Endothelial cell of umbilical vein (primary cell): ENCODE data around the gene CCNY. TPM values are rescaled to one million over a fixed set of nuclear protein-coding genes. Genes with fewer than 3 reads are reported as not detected.

Experiments
- BruUV-seq: library from RNA; stranded (reverse); fragments of 400-500 nt; replicated peaks from 2 replicates; lab custom pipeline; 2021; lab: Mats Ljungman, UMichigan
- CTCF ChIA-PET: fragments of 300-600, 350-600 bp; sonication (Branson Sonifier 250); formaldehyde crosslinking; loops from one replicate; lab custom pipeline; 2021; ENCODE audit warnings: antibody characterized with exemption, inconsistent platforms; lab: Charles Lee
- POLR2A ChIA-PET: fragments of 300-600, 350-600 bp; sonication (Branson Sonifier 250); formaldehyde crosslinking; loops from one replicate; lab custom pipeline; 2021; ENCODE audit warnings: antibody characterized with exemption, inconsistent platforms; lab: Charles Lee
- DNase-seq: peaks from one replicate; pipeline ENCODE4 v3.0.0-alpha.2; 2011; ENCODE audit warnings: low read depth, low spot score
- FAIRE-seq: peaks from 2 replicates; lab custom pipeline; 2011; peaks lifted over from hg19 to GRCh38; lab: Jason Lieb, UNC
- H2AFZ ChIP-seq: 2 replicates; pipeline ENCODE4 v1.6.0; 2012; ENCODE audit warnings: low read depth, low read length, control low read depth, inconsistent platforms
- H3K27ac ChIP-seq: 2 replicates; pipeline ENCODE4 v1.5.1; 2011; ENCODE audit warnings: low read depth, mild to moderate bottlenecking, control low read depth, low read length, moderate library complexity; ENCODE audit not compliant: insufficient read depth
- H3K27me3 ChIP-seq, 2 experiments: 2 replicates each; pipeline versions ENCODE4 v1.6.0 to v1.6.1; 2011; ENCODE audit warnings: low read length in 2 of 2, mixed read lengths in 1 of 2; ENCODE audit not compliant: control insufficient read depth in 2 of 2, insufficient read depth in 2 of 2
- H3K36me3 ChIP-seq, 2 experiments: 2 replicates in 1 of 2; 3 replicates in 1 of 2; pipeline ENCODE4 v1.5.1; 2011; ENCODE audit warnings: low read length in 2 of 2, mild to moderate bottlenecking in 1 of 2, moderate library complexity in 1 of 2; ENCODE audit not compliant: control insufficient read depth in 2 of 2, insufficient read depth in 2 of 2; ENCODE audit errors: extremely low read depth in 1 of 2
- H3K4me1 ChIP-seq: 3 replicates; pipeline ENCODE4 v1.5.1; 2011; ENCODE audit warnings: mild to moderate bottlenecking, low read length; ENCODE audit not compliant: control insufficient read depth, insufficient read depth; ENCODE audit errors: extremely low read depth
- H3K4me2 ChIP-seq: 2 replicates; pipeline ENCODE4 v1.6.1; 2011; ENCODE audit warnings: low read length, control low read depth, mixed read lengths; ENCODE audit not compliant: insufficient read depth
- H3K4me3 ChIP-seq, 3 experiments: fragments of 200-600 bp in 1 of 3; sonication (generic), shearing (Covaris generic) in 1 of 3; replicated peaks in 1 of 3; 2 replicates each; pipeline ENCODE4 v1.5.1; 2011 to 2016; ENCODE audit warnings: control low read depth in 3 of 3, low read length in 3 of 3, mild to moderate bottlenecking in 2 of 3, inconsistent platforms in 1 of 3, low read depth in 1 of 3, moderate library complexity in 1 of 3; ENCODE audit not compliant: insufficient read depth in 1 of 3
- H3K79me2 ChIP-seq: 2 replicates; pipeline ENCODE4 v1.6.0; 2012; ENCODE audit warnings: low read length, inconsistent platforms; ENCODE audit not compliant: control insufficient read depth, insufficient read depth
- H3K9ac ChIP-seq: replicated peaks from 2 replicates; pipeline ENCODE3; 2011; ENCODE audit warnings: low read length, control low read depth; ENCODE audit not compliant: insufficient read depth; ENCODE audit errors: extremely low read depth
- H3K9me1 ChIP-seq: replicated peaks from 3 replicates; pipeline ENCODE4 v1.6.0; 2011; ENCODE audit warnings: mild to moderate bottlenecking, low read length; ENCODE audit not compliant: control insufficient read depth, insufficient read depth; ENCODE audit errors: extremely low read depth
- H3K9me3 ChIP-seq: replicated peaks from 2 replicates; pipeline ENCODE4 v1.5.1; 2012; ENCODE audit warnings: low read length, inconsistent platforms; ENCODE audit not compliant: control insufficient read depth, insufficient read depth
- H4K20me1 ChIP-seq: replicated peaks from 2 replicates; pipeline ENCODE3; 2011; ENCODE audit warnings: mild to moderate bottlenecking, low read length; ENCODE audit not compliant: control insufficient read depth, insufficient read depth; ENCODE audit errors: extremely low read depth
- CTCF ChIP-seq, 2 donors: IDR thresholded peaks; 1 replicate in 1 of 2; 2 replicates in 1 of 2; pipeline ENCODE4 v1.5.1; 2011; ENCODE audit warnings: low read length in 2 of 2, mild to moderate bottlenecking in 2 of 2, moderate library complexity in 2 of 2, control low read depth in 1 of 2, inconsistent platforms in 1 of 2, low read depth in 1 of 2; ENCODE audit not compliant: insufficient read depth in 1 of 2; ENCODE audit errors: extremely low read depth in 1 of 2
- EZH2 ChIP-seq: IDR thresholded peaks from 2 replicates; pipeline ENCODE4 v1.6.1; 2012; ENCODE audit warnings: borderline replicate concordance, low read depth, mild to moderate bottlenecking, moderate library complexity, low read length, inconsistent platforms; ENCODE audit not compliant: severe bottlenecking
- FOS ChIP-seq: IDR thresholded peaks from 2 replicates; pipeline ENCODE4 v1.6.1; 2011; ENCODE audit warnings: mild to moderate bottlenecking, low read length, moderate library complexity, borderline replicate concordance; ENCODE audit not compliant: insufficient read depth
- GATA2 ChIP-seq: IDR thresholded peaks from 2 replicates; pipeline ENCODE4 v1.7.0; 2011; ENCODE audit warnings: low read depth, mild to moderate bottlenecking, moderate library complexity, mixed read lengths, low read length; ENCODE audit not compliant: insufficient read length, insufficient read depth
- JUN ChIP-seq: IDR thresholded peaks from 2 replicates; pipeline ENCODE4 v1.6.1; 2011; ENCODE audit warnings: borderline replicate concordance, low read depth; ENCODE audit not compliant: insufficient read length, insufficient read depth
- MYC ChIP-seq: IDR thresholded peaks from one replicate; pipeline ENCODE4 v1.6.1; 2011; ENCODE audit warnings: mild to moderate bottlenecking, low read depth, low read length
- POLR2A ChIP-seq: IDR thresholded peaks from 2 replicates; pipeline ENCODE4 v1.6.1; 2012; ENCODE audit warnings: low read depth, mild to moderate bottlenecking, control low read depth, low read length
- POLR2AphosphoS5 ChIP-seq: IDR thresholded peaks from 2 replicates; pipeline ENCODE4 v1.6.1; 2012; ENCODE audit warnings: low read depth, mild to moderate bottlenecking, control low read depth, low read length, moderate library complexity; ENCODE audit not compliant: insufficient read depth
- dilution Hi-C: fragments of 300-500 bp; cut with MboI; formaldehyde crosslinking; loops from one replicate; pipeline ENCODE4 v1.15.0; 2019; ENCODE audit warnings: low sequenced_read_pairs; ENCODE audit not compliant: extremely low pct_ligation_motif_present
- intact Hi-C: fragments of 100-400 bp; cut with micrococcal nuclease; formaldehyde crosslinking; loops from one replicate; pipeline ENCODE4 v1.10.0; 2022
- polyA plus RNA-seq, 4 experiments: library from polyadenylated mRNA; depleted of rRNA in 3 of 4; stranded (reverse) in 3 of 4; unstranded in 1 of 4; fragments of >200 nt; gene quantifications; 2 replicates each; pipeline versions ENCODE4 v1.2.1 to v1.2.3, GENCODE V29; 2011 to 2012; ENCODE audit warnings: missing spikeins in 1 of 4
- total RNA-seq: library from RNA; stranded (reverse); gene quantifications from 2 replicates; pipeline ENCODE4 v1.2.3, GENCODE V29; 2021
- TF ChIP-seq, protein P1 (sequence below): IDR thresholded peaks from 2 replicates; pipeline ENCODE4 v1.6.1; 2011; ENCODE audit not compliant: insufficient read depth, insufficient read length

The CCNY gene
- total and polyA plus RNA-seq, 2 donors (not counting 3 experiments of a cell fraction or from before 2014, with no cell fraction given), result 61.5 to 107 TPM

GRCh38 chr10:35424680-35425285 is 88.5 kb downstream of the CCNY start:
- intact Hi-C loops (loop anchor here (5.0 kb wide), 1 partner anchor 138 kb away; no protein-coding TSS in a partner anchor), dilution Hi-C loops (no loop called here)
- CTCF ChIA-PET, result interaction anchor here (1.5 kb wide), 1 partner anchor 14 kb away, joined by 3 read pairs; no protein-coding TSS in a partner anchor
- no peaks in the 10 kb centered on the region for H3K9me3 ChIP-seq
- TF ChIP-seq CTCF (IDR thresholded peaks at IDR 0.05; ENCODE audit: extremely low read depth in 1 of 2, insufficient read depth in 1 of 2, low read depth in 1 of 2, low read length in 2 of 2), result no peak
- no peak for TF ChIP-seq FOS
- TF ChIP-seq GATA2, result no peak
- TF ChIP-seq EZH2, result no peak
- no peak for TF ChIP-seq MYC
- no peak for TF ChIP-seq JUN
- TF ChIP-seq, protein P1, sequence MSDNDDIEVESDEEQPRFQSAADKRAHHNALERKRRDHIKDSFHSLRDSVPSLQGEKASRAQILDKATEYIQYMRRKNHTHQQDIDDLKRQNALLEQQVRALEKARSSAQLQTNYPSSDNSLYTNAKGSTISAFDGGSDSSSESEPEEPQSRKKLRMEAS, result no peak
- TF ChIP-seq POLR2A, result no peak
- no peak for TF ChIP-seq POLR2AphosphoS5
- H3K79me2 ChIP-seq, result peaks cover 84% of the 10 kb centered on the region
- no peak for DNase-seq
- H3K4me3 ChIP-seq, result no peak overlapping the region
- no peaks in the 10 kb centered on the region for H3K27me3 ChIP-seq
- no peak overlapping the region for H3K27ac ChIP-seq
- H3K9ac ChIP-seq, result no peak overlapping the region
- H3K4me2 ChIP-seq, result no peak overlapping the region
- no peaks in the 10 kb centered on the region for H3K36me3 ChIP-seq
- H2AFZ ChIP-seq, result no peak overlapping the region
- no peaks in the 10 kb centered on the region for H3K9me1 ChIP-seq
- peaks cover 58% of the 10 kb centered on the region for H3K4me1 ChIP-seq
- no TSS peak for BruUV-seq
- H4K20me1 ChIP-seq, result no peaks in the 10 kb centered on the region
- POLR2A ChIA-PET, result no interaction called here
- no peak for FAIRE-seq
